GM19328 (cell line): ENCODE measurements around the gene CACNA1E.

Experiments used
- ATAC-seq: cut with Tn5 transposase; IDR thresholded peaks from one replicate; pipeline ENCODE4 v1.9.1; 2021; ENCODE audit warnings: mild to moderate bottlenecking, moderate library complexity; ENCODE audit not compliant: unreplicated experiment

CACNA1E gene

DNA sequence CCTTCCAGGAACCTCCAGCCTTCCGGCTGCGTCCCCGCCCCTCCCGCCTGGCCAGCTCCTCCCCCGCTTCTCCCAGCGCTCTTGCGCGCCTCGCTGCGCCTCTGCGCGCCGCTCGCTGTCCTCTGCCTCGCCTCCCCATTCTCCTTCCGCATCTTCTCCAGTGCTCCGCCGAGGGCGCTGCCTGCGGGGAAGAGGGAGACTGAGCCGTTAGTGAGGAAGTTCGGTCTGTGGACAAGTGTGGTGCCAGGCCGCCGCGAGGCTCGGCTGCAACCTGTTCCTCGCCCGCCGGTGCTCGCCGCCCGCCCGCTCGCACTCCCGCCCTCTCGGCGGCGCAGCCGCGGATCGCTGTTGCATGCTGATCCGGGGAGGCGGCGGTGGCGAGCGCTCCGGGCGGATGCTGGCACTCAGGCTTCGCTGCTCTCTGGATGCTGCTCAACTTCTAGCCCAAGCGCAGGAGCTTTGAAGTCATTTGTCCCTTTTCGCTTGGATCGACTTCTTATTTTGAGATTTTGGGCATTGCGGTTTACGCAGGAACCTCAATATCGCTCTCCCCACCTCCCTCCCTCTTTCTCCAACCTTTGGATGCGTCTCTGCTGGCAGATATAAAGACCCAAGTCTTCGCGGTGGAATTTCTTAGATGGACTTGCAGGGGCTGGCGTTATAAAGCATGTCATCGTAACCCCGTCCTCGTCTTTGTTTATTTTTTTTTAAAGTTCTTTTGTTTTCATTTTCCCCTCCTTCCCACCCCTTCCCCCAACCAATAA lies 614 bp upstream of the CACNA1E start:
- peak; percentile 44 for ATAC-seq

DNA sequence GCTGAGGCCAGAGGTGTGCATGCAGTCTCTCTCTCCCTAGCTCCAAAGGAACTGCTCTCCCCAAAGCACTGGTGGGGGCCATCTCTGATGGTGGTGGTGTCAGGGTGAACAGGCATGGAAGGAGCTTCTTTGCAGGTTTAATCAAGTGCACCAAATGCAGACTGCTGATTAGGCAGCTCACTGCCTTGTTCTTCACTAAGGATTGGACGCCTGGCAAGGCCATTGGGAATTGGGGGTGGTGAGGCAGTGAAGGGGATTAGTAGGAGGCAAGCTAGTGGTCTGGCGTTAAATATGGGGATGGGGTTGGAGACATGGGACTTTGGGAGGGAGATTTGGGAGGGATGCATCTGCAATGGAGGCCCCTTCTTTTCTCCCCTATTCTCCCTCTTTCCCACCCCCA lies 1.5 kb downstream of the CACNA1E start:
- ATAC-seq, result no peak

DNA sequence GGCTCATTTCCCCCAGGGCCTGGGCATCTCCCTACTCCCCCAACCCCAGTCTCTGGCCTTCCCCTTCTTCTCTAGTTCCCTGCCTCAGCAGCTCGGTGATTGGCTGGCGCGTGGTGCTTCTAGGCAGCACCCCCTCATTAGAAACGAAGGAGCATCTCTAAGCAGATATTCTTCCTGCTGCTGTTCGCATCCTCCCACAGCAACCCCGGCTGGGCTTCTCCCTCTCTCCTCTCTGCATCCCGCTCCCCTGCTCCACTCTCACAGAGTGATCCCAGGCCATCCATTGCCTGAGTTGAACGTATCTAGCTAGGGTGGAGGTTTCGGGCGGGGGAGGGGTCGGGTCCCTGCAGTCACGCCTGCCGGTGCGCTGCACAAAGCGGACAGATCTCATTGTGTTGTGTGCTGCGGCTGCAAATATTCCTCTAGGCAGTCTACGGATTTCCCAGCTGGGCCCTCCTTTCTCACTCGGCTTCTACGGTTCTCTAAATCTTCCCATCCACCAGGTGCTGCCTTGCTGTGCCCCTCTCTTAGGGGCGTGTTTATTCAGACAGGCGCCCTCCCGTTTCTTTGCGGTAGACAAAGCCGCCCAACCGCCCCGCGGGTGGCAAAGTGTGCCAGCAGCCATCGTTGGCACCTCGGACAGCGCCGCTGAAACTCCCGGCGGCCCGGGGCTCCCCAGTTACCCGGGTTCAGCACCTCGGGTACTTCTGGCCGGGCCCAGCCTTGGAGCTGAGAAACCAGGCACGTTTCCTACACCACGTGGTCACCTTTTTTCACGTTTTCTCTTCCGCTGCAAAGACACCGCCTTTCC lies 2.2 kb downstream of the CACNA1E start:
- no peak for ATAC-seq

DNA sequence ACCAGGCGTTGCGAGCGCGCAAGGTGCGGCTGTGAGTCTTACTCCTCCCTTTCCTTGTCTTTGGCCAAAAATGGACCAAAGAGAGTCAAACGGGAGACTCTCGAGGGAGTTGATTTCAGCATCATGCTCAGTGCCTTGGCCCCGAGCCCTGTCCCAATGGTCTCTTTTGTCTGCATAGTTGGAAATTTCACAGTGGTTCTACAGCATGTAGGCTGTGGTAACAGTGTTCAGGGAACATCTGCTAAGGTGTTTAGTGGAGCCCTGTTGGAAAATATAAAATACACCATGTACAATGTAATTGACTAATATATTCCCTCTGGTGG lies 2.7 kb downstream of the CACNA1E start:
- no peak for ATAC-seq

- ATAC-seq, result no peak
Observed at GRCh38 chr1:181488866-181489265, 5.5 kb downstream of the CACNA1E start.

GRCh38 chr1:181490276-181490675 lies 7.0 kb downstream of the CACNA1E start:
- ATAC-seq, result no peak

- ATAC-seq, result no peak
Observed at GRCh38 chr1:181490740-181491712, 7.7 kb downstream of the CACNA1E start.

- no peak for ATAC-seq
Observed at GRCh38 chr1:181493166-181493565, 9.8 kb downstream of the CACNA1E start.

- no peak for ATAC-seq
Observed at GRCh38 chr1:181493885-181494284, 10.6 kb downstream of the CACNA1E start.

GRCh38 chr1:181496759-181497158 lies 13.4 kb downstream of the CACNA1E start:
- no peak for ATAC-seq

- no peak for ATAC-seq
Observed at GRCh38 chr1:181497870-181498269, 14.6 kb downstream of the CACNA1E start.

- ATAC-seq, result no peak
Observed at GRCh38 chr1:181499825-181500224, 16.5 kb downstream of the CACNA1E start.

- no peak for ATAC-seq
Observed at GRCh38 chr1:181500636-181501035, 17.3 kb downstream of the CACNA1E start.

DNA sequence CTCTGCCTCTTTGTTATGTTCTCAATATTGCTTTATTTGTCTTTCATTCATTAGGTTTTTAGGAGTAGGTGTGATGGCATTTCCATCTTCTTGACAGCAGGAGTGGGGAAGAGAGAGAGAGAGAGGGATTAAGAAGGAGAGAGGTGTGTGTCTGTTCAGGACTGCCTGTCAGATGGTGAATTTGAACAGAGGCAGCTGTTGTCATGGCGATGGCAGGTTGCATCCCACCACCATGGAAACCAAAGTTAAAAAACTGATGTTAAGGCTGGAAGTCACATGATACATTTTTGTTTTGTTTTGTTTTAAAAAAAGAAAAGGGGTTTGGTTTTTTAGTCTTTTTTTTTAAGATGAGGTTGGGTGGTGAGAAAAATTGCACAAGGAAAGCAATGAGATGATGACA lies 18.3 kb downstream of the CACNA1E start:
- no peak for ATAC-seq

DNA sequence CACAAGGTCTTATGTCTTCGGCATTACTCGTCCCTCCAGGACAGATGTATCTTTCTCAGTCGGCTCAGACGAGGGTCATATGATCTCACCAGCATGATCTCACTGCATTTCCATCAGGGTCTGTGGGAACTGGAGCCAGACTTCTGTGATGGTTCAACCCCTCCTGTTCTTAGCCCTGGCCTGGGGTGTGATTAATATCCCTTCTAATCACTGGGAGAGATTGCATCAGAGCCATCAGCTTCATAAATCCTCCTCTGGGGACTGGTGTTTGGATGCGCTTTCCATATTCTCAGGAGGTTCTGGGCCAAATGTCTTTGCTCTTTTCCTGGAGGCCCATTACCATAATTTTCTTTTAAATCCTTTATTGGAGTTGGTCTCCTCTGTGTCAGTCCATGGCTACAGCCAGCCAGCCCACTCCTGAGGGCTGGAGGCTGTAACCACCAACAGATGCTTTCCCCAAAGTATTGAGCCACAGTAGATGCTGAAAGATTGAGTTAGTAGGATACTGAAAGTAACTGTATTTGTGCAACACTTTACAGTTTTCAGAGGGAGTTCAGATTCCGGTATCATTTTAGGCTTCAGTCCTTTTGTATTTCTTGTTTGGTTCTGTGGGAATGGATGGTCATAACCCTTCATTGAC lies 20.0 kb downstream of the CACNA1E start:
- no peak for ATAC-seq

- peak; percentile 51 for ATAC-seq
Observed at GRCh38 chr1:181504399-181504842, 21.1 kb downstream of the CACNA1E start.

- ATAC-seq, result no peak
Observed at GRCh38 chr1:181506563-181507353, 23.4 kb downstream of the CACNA1E start.

GRCh38 chr1:181508486-181509165 lies 25.3 kb downstream of the CACNA1E start:
- ATAC-seq, result no peak

DNA sequence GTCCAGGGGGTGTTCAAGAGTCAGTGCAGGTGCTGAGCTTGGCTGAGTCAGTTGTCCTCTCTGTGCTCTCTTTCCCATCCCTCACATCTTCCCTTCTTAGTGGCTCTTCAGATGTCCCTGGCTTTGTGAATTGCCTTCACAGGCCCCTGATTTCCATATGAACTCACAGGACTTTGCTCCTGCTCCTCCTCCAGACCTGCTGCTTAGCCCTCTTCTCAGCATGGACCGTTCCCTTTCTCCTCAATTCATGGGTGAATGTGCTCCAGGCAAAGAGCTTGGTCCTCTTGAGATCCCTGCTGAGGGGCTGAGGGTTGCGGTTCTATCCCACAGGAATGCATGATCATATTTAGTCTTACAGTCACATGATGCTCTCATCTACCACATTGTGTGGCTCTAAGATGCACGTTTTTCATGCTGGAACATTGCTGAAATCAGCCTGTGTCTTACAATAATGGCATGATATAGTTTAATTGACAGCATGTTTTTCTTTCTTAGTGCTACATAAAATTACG lies 30.5 kb downstream of the CACNA1E start:
- no peak for ATAC-seq
